PC-3 (cell line): Measurements from ENCODE around the gene CD2AP. TPM values are rescaled to one million over a fixed set of nuclear protein-coding genes. Genes with fewer than 3 reads are reported as not detected.

ENCODE experiments used
- ATAC-seq: fragments of 200-7000 bp; cut with Tn5 transposase; 2 replicates; pipeline ENCODE4 v1.9.1; 2020; ENCODE audit warnings: mild to moderate bottlenecking, moderate library complexity
- BruUV-seq: library from RNA; stranded (reverse); fragments of 400-500 nt; replicated peaks from 2 replicates; lab custom pipeline; 2021; lab: Mats Ljungman, UMichigan
- CTCF ChIA-PET: fragments of 300-600 bp; sonication (Branson Sonifier 250); formaldehyde crosslinking; loops from one replicate; lab custom pipeline; 2022; ENCODE audit warnings: antibody characterized with exemption; lab: Charles Lee
- POLR2A ChIA-PET: fragments of 300-600 bp; sonication (Branson Sonifier 250); formaldehyde crosslinking; loops from one replicate; lab custom pipeline; 2022; ENCODE audit warnings: antibody characterized with exemption; ENCODE audit not compliant: unreplicated experiment; lab: Charles Lee
- DNase-seq: peaks from one replicate; pipeline ENCODE4 v3.0.0-alpha.2; 2015
- H2AFZ ChIP-seq: fragments of 300-600 bp; sonication (generic); 2 replicates; pipeline ENCODE4 v1.6.0; 2016; ENCODE audit warnings: antibody characterized with exemption, low read length
- H3F3A ChIP-seq: fragments of 300-600 bp; sonication (generic); one replicate; pipeline ENCODE4 v1.6.0; 2017; ENCODE audit warnings: antibody characterized with exemption, low read length, control low read depth, mild to moderate bottlenecking; ENCODE audit not compliant: unreplicated experiment
- H3K27ac ChIP-seq: fragments of 300-600 bp; sonication (generic); 2 replicates; pipeline ENCODE4 v1.5.1; 2016; ENCODE audit warnings: mild to moderate bottlenecking, low read length
- H3K27me3 ChIP-seq: fragments of 300-600 bp; sonication (generic); 2 replicates; pipeline ENCODE4 v1.6.1; 2016; ENCODE audit warnings: low read length, mixed read lengths
- H3K36me3 ChIP-seq: fragments of 300-600 bp; sonication (generic); 2 replicates; pipeline ENCODE4 v1.6.1; 2016; ENCODE audit warnings: low read depth, mixed run types, low read length, mixed read lengths
- H3K4me1 ChIP-seq: fragments of 300-600 bp; sonication (generic); 2 replicates; pipeline ENCODE4 v1.5.1; 2016; ENCODE audit warnings: low read length; ENCODE audit not compliant: insufficient read depth
- H3K4me2 ChIP-seq: fragments of 300-600 bp; sonication (generic); 2 replicates; pipeline ENCODE4 v1.6.0; 2016; ENCODE audit warnings: low read length
- H3K4me3 ChIP-seq: fragments of 300-600 bp; sonication (generic); 2 replicates; pipeline ENCODE4 v1.5.1; 2016; ENCODE audit warnings: mild to moderate bottlenecking, low read length, mixed read lengths
- H3K79me2 ChIP-seq: fragments of 300-600 bp; sonication (generic); 2 replicates; pipeline ENCODE4 v1.6.1; 2017; ENCODE audit warnings: low read length, mixed read lengths
- H3K9ac ChIP-seq: fragments of 300-600 bp; sonication (generic); 2 replicates; pipeline ENCODE4 v1.6.0; 2016; ENCODE audit warnings: mild to moderate bottlenecking, low read length
- H3K9me2 ChIP-seq: fragments of 300-600 bp; sonication (generic); replicated peaks from 2 replicates; pipeline ENCODE4 v1.6.1; 2016; ENCODE audit warnings: mixed run types, low read length, mixed read lengths
- H3K9me3 ChIP-seq: fragments of 300-600 bp; sonication (generic); 2 replicates; pipeline ENCODE4 v1.6.1; 2016; ENCODE audit warnings: low read length, mixed read lengths
- H4K20me1 ChIP-seq: fragments of 300-600 bp; sonication (generic); 2 replicates; pipeline ENCODE4 v1.6.1; 2016; ENCODE audit warnings: low read length, mixed read lengths
- CTCF ChIP-seq: fragments of 300-600 bp; sonication (generic); conservative IDR thresholded peaks from 2 replicates; pipeline ENCODE4 v1.5.1; 2017; ENCODE audit warnings: antibody characterized with exemption, low read depth, mild to moderate bottlenecking, low read length
- EZH2 ChIP-seq: fragments of 300-600 bp; sonication (generic); IDR thresholded peaks from one replicate; pipeline ENCODE4 v1.6.1; 2017; ENCODE audit warnings: antibody characterized with exemption, mild to moderate bottlenecking, low read length; ENCODE audit not compliant: unreplicated experiment
- EZH2phosphoT487 ChIP-seq: fragments of 300-600 bp; sonication (generic); IDR thresholded peaks from 2 replicates; pipeline ENCODE4 v1.6.1; 2018; ENCODE audit warnings: mild to moderate bottlenecking, antibody characterized with exemption, low read length, borderline replicate concordance
- intact Hi-C: fragments of 100-400 bp; cut with micrococcal nuclease; formaldehyde crosslinking; loops from 2 replicates; pipeline ENCODE4 v1.9.0; 2023
- total RNA-seq: library from RNA; depleted of rRNA; stranded (reverse); fragments of >200 nt; gene quantifications from 2 replicates; pipeline ENCODE4 v1.2.3, GENCODE V29; 2014

The CD2AP gene
- total RNA-seq, 1 experiment from 2014 or later = 16.2 TPM

- BruUV-seq = no TSS peak
- no peak for ATAC-seq
Measured at GRCh38 chr6:47489995-47490394, 12.4 kb downstream of the CD2AP start.

GRCh38 chr6:47490676-47491075 lies 13.1 kb downstream of the CD2AP start:
- POLR2A ChIA-PET = no interaction called here
- DNase-seq (no peak), ATAC-seq (no peak)
- H3K36me3 ChIP-seq = no peaks in the 10 kb centered on the region
- peaks cover 21% of the 10 kb centered on the region for H4K20me1 ChIP-seq
- H3K9me3 ChIP-seq = no peaks in the 10 kb centered on the region
- no peak overlapping the region for H3K9ac ChIP-seq
- no peak overlapping the region for H3K4me2 ChIP-seq
- peaks cover 3% of the 10 kb centered on the region for H3K4me1 ChIP-seq
- no peaks in the 10 kb centered on the region for H3F3A ChIP-seq
- peaks cover 100% of the 10 kb centered on the region for H3K79me2 ChIP-seq
- H3K9me2 ChIP-seq = no peaks in the 10 kb centered on the region
- intact Hi-C loops = no loop called here
- H2AFZ ChIP-seq = no peak overlapping the region
- TF ChIP-seq EZH2 (no peak), CTCF (no peak), EZH2phosphoT487 (no peak)
- no peak overlapping the region for H3K4me3 ChIP-seq
- no TSS peak for BruUV-seq
- no peak overlapping the region for H3K27ac ChIP-seq
- CTCF ChIA-PET = no interaction called here
- no peaks in the 10 kb centered on the region for H3K27me3 ChIP-seq

More at GRCh38 chr6:47489995-47490394, 12.4 kb downstream of the CD2AP start:
- H3K4me3 ChIP-seq = no peak overlapping the region
- H3K36me3 ChIP-seq = no peaks in the 10 kb centered on the region
- H3K9me2 ChIP-seq = no peaks in the 10 kb centered on the region
- H3K4me1 ChIP-seq = peaks cover 9% of the 10 kb centered on the region
- intact Hi-C loops = loop anchor here (10.0 kb wide), 2 partner anchors 105 to 175 kb away; no protein-coding TSS in a partner anchor
- no peaks in the 10 kb centered on the region for H3K9me3 ChIP-seq
- H3K27ac ChIP-seq = no peak overlapping the region
- H2AFZ ChIP-seq = no peak overlapping the region
- ChIA-PET CTCF (no interaction called here), POLR2A (no interaction called here)
- no peaks in the 10 kb centered on the region for H3K27me3 ChIP-seq
- H3F3A ChIP-seq = no peaks in the 10 kb centered on the region
- no peak overlapping the region for H3K9ac ChIP-seq
- no peak overlapping the region for H3K4me2 ChIP-seq
- no peak for DNase-seq
- TF ChIP-seq EZH2 = no peak
- TF ChIP-seq EZH2phosphoT487 = no peak
- no peak for TF ChIP-seq CTCF
- H4K20me1 ChIP-seq = peaks cover 19% of the 10 kb centered on the region
- H3K79me2 ChIP-seq = peaks cover 100% of the 10 kb centered on the region

- DNase-seq (no peak), ATAC-seq (no peak)
- H3K9me3 ChIP-seq = no peaks in the 10 kb centered on the region
- no peak overlapping the region for H3K9ac ChIP-seq
- H2AFZ ChIP-seq = no peak overlapping the region
- intact Hi-C loops = no loop called here
- H3K79me2 ChIP-seq = peaks cover 100% of the 10 kb centered on the region
- H3K4me2 ChIP-seq = no peak overlapping the region
- BruUV-seq = no TSS peak
- no peaks in the 10 kb centered on the region for H3K9me2 ChIP-seq
- POLR2A ChIA-PET = no interaction called here
- no peaks in the 10 kb centered on the region for H3F3A ChIP-seq
- H3K27ac ChIP-seq = no peak overlapping the region
- CTCF ChIA-PET = no interaction called here
- no peaks in the 10 kb centered on the region for H3K36me3 ChIP-seq
- no peaks in the 10 kb centered on the region for H3K4me1 ChIP-seq
- peaks cover 10% of the 10 kb centered on the region; the same call in 1 of the 2 replicates for H4K20me1 ChIP-seq
- no peak for TF ChIP-seq CTCF
- no peak for TF ChIP-seq EZH2
- TF ChIP-seq EZH2phosphoT487 = no peak
- no peak overlapping the region for H3K4me3 ChIP-seq
- H3K27me3 ChIP-seq = no peaks in the 10 kb centered on the region
Measured at GRCh38 chr6:47492355-47492754, 14.8 kb downstream of the CD2AP start.
